GM10266 (cell line): ENCODE data around the gene PRR27.
A peak's percentile ranks its signal among the peaks of the same experiment; 100 is the strongest.

ENCODE experiments used
- DNase-seq: peaks from one replicate; pipeline ENCODE4 v3.0.0; 2012; ENCODE audit errors: extremely low spot score
- CTCF ChIP-seq: IDR thresholded peaks from 2 replicates; pipeline ENCODE4 v1.5.1; 2012; ENCODE audit warnings: mild to moderate bottlenecking, low read depth; ENCODE audit not compliant: control insufficient read depth, insufficient read depth; ENCODE audit errors: missing control alignments

PRR27 gene

GRCh38 chr4:70182517-70183167, 28.6 kb downstream of the PRR27 start:
- no peak for DNase-seq
- TF ChIP-seq CTCF = no peak

GRCh38 chr4:70183168-70183939, 29.3 kb downstream of the PRR27 start:
- DNase-seq = peak; percentile 20
- TF ChIP-seq CTCF = peak; percentile 83

- DNase-seq = no peak
- no peak for TF ChIP-seq CTCF
Observed at GRCh38 chr4:70183940-70184246, 29.9 kb downstream of the PRR27 start.

GRCh38 chr4:70187216-70187615, 33.2 kb downstream of the PRR27 start:
- TF ChIP-seq CTCF = no peak

GRCh38 chr4:70190579-70190978, 36.5 kb downstream of the PRR27 start:
- DNase-seq = no peak
- TF ChIP-seq CTCF = no peak

More at GRCh38 chr4:70187216-70187615, 33.2 kb downstream of the PRR27 start:
- DNase-seq = no peak

GRCh38 chr4:70191647-70192046, 37.6 kb downstream of the PRR27 start:
- DNase-seq = no peak
- no peak for TF ChIP-seq CTCF

GRCh38 chr4:70192895-70193294, 38.9 kb downstream of the PRR27 start:
- DNase-seq = no peak
- TF ChIP-seq CTCF = no peak
